ENCODE results near the gene TBC1D14. TPM values are rescaled to one million over a fixed set of nuclear protein-coding genes. Genes with fewer than 3 reads are reported as not detected.

Gene TBC1D14
- total and polyA plus RNA-seq, 5 donors from 2014 or later: 46.6 to 67.7 (median 52.2) TPM

DNA sequence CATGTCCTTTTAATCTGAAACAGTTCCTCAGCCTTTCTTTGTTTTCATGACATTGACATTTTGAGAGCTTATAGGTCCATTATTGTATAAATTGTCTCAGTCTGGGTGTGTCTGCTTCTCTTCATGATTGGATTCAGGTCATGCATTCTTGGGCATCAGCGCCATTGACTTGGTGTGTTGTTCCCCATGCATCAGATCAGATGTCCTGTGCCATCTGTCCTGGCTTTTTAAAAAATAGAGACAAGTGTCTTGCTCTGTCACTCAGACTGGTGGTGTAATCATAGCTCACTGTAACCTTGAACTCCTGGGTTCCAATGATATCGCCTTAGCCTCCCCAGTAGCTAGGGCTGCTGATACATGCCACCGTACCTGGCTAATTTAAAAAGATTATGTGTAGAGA is 55.7 kb downstream of the TBC1D14 start:
- Histone ChIP-seq H3K27me3 (ENCODE audit: control insufficient read depth, insufficient read depth, low read length) (no peaks in the 10 kb centered on the region), H3K4me3 (ENCODE audit: low read depth, low read length) (no peak overlapping the region), H3K9me3 (ENCODE audit: control insufficient read depth in 2 of 2, low read length in 2 of 2) (no peaks in the 10 kb centered on the region), H3K36me3 (ENCODE audit: control insufficient read depth, insufficient read depth, low read length) (peaks cover 27% of the 10 kb centered on the region), H3K27ac (ENCODE audit: insufficient read depth, low read length, poor library complexity, severe bottlenecking) (no peak overlapping the region), H3K4me1 (ENCODE audit: control insufficient read depth, insufficient read depth, low read length, poor library complexity, severe bottlenecking) (peaks cover 23% of the 10 kb centered on the region)
- Mint-ChIP-seq H3K36me3 (peaks cover 16% of the 10 kb centered on the region), H3K9me3 (no peaks in the 10 kb centered on the region), H3K4me3 (peak overlapping the region in 1 of 4 donors; percentile 11), H3K4me1 (peaks cover 20 to 54% (median 42%) of the 10 kb centered on the region in 4 donors), H3K27ac (peak overlapping the region; percentile 11 to 76 (median 39)), H3K27me3 (no peaks in the 10 kb centered on the region)
- ATAC-seq (ENCODE audit: low read depth in 2 of 2): no peak
- no peak for DNase-seq

DNA sequence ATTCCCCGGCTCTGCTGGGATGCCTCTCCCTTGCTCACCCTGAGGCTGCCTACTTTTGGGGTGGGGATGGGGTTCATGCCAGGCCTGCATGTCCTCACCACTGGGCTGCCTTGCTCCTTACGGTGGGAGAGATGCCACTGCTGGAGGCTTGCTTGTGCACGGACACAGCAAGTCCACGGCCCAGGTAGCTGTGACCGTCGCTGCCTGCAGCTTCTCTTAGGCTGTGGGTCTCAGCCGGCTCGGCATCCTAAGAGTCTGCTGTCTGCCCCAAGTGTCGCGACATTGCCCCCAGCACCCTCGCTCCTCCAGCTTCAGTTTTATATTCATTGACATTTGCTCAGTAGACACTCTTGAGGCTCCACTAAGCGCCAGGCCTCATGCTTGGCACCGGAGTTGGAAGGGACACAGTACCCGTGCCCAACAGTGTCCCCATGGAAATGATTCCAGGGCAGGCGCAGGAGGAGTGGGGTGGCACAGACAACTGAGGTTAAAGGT is 58.3 kb downstream of the TBC1D14 start:
- Histone ChIP-seq H3K27me3 (ENCODE audit: control insufficient read depth, insufficient read depth, low read length) (no peaks in the 10 kb centered on the region), H3K9me3 (ENCODE audit: control insufficient read depth in 2 of 2, low read length in 2 of 2) (no peaks in the 10 kb centered on the region), H3K4me3 (ENCODE audit: low read depth, low read length) (no peak overlapping the region), H3K36me3 (ENCODE audit: control insufficient read depth, insufficient read depth, low read length) (peaks cover 33% of the 10 kb centered on the region), H3K4me1 (ENCODE audit: control insufficient read depth, insufficient read depth, low read length, poor library complexity, severe bottlenecking) (peaks cover 19% of the 10 kb centered on the region), H3K27ac (ENCODE audit: insufficient read depth, low read length, poor library complexity, severe bottlenecking) (no peak overlapping the region)
- peaks cover 17% of the 10 kb centered on the region for H3K36me3 Mint-ChIP-seq
- H3K27ac Mint-ChIP-seq: peak overlapping the region in 1 of 3 donors; percentile 58
- peaks cover 24 to 49% (median 34%) of the 10 kb centered on the region in 4 donors for H3K4me1 Mint-ChIP-seq
- no peak for ATAC-seq (ENCODE audit: low read depth in 2 of 2)
- H3K9me3 Mint-ChIP-seq: no peaks in the 10 kb centered on the region
- H3K4me3 Mint-ChIP-seq: no peak overlapping the region
- H3K27me3 Mint-ChIP-seq: no peaks in the 10 kb centered on the region
- no peak for DNase-seq

DNA sequence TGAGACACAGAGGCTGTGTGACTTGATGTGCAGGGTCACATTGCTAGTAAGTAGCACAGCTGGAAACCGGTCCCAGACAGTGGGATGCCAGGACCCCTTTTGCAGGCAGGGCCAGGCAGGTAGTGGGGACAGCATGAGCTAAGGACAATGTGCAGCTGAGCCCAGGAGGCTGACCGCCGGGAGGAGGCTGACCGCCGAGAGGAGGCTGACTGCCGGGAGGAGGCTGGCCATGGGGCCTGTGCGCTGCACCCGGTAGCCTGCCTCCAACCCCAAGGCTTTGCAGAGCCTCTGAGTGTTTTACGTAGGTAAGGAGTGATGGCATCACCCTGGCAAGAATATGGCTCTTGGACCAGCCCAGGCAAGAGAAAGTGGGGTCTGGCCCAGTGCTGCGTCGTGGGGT is 58.9 kb downstream of the TBC1D14 start:
- ATAC-seq (ENCODE audit: low read depth in 2 of 2) (no peak), DNase-seq (no peak)
- H3K36me3 Mint-ChIP-seq: peaks cover 17% of the 10 kb centered on the region
- Histone ChIP-seq H3K4me3 (ENCODE audit: low read depth, low read length) (no peak overlapping the region), H3K36me3 (ENCODE audit: control insufficient read depth, insufficient read depth, low read length) (peaks cover 33% of the 10 kb centered on the region), H3K27me3 (ENCODE audit: control insufficient read depth, insufficient read depth, low read length) (no peaks in the 10 kb centered on the region), H3K4me1 (ENCODE audit: control insufficient read depth, insufficient read depth, low read length, poor library complexity, severe bottlenecking) (peaks cover 17% of the 10 kb centered on the region), H3K27ac (ENCODE audit: insufficient read depth, low read length, poor library complexity, severe bottlenecking) (no peak overlapping the region), H3K9me3 (ENCODE audit: control insufficient read depth in 2 of 2, low read length in 2 of 2) (no peaks in the 10 kb centered on the region)
- no peaks in the 10 kb centered on the region for H3K27me3 Mint-ChIP-seq
- H3K9me3 Mint-ChIP-seq: no peaks in the 10 kb centered on the region
- H3K4me1 Mint-ChIP-seq: peaks cover 24 to 46% (median 35%) of the 10 kb centered on the region in 4 donors
- no peak overlapping the region for H3K4me3 Mint-ChIP-seq
- peak overlapping the region in 2 of 3 donors; percentile 4 to 58 for H3K27ac Mint-ChIP-seq

DNA sequence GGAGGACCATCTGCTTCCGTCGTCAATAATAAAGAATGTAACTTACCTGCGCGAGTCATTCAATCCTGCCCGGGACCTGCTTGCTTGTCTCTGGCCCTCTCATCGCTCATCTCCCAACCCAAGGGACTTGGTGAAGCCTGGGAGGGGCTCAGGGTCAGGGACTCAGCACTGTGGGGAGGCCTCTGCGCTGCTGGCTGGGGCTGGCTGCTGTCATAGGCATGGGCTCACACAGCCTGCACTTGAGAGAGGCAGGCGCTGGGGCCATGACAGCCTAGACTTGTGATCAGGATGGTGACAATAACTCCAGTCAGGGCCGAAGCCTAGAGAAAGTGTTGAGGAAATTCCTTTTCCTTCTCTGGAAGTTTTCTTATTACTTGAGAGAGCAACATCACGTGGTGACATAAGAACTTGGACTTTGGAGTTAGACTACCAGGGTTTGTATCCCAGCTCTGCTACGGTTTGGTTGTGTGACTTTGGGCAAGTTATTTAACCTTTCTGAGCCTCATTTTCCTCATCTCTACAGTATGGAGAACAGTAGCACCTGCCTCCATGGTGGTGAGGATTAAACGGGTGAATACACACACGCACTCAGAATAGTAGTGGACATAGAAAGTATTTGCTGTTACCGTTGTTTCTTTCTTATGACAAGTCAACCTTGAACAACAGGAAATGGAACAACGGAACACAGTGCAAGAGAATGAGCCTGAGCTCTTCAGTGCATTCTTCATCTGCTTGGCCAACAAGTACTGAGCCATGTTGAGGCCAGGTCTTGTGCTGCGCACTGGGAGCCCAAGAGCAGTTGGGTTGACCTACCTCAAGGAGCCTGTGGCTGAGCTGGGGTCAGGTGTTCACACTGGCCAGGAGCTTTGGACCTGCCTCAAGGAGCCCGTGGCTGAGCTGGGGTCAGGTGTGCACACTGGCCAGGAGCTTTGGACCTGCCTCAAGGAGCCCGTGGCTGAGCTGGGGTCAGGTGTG is 60.5 kb downstream of the TBC1D14 start:
- no peak overlapping the region for H3K4me3 ChIP-seq (ENCODE audit: low read depth, low read length)
- Mint-ChIP-seq H3K27ac (peak overlapping the region in 1 of 3 donors; percentile 85), H3K36me3 (peaks cover 13% of the 10 kb centered on the region), H3K27me3 (no peaks in the 10 kb centered on the region), H3K4me1 (peaks cover 19 to 37% (median 29%) of the 10 kb centered on the region in 4 donors), H3K9me3 (no peaks in the 10 kb centered on the region), H3K4me3 (no peak overlapping the region)
- no peak overlapping the region for H3K27ac ChIP-seq (ENCODE audit: insufficient read depth, low read length, poor library complexity, severe bottlenecking)
- no peak for DNase-seq
- peaks cover 33% of the 10 kb centered on the region for H3K36me3 ChIP-seq (ENCODE audit: control insufficient read depth, insufficient read depth, low read length)
- H3K9me3 ChIP-seq (ENCODE audit: control insufficient read depth in 2 of 2, low read length in 2 of 2): no peaks in the 10 kb centered on the region
- ATAC-seq (ENCODE audit: low read depth in 2 of 2): no peak
- peaks cover 10% of the 10 kb centered on the region for H3K4me1 ChIP-seq (ENCODE audit: control insufficient read depth, insufficient read depth, low read length, poor library complexity, severe bottlenecking)
- no peaks in the 10 kb centered on the region for H3K27me3 ChIP-seq (ENCODE audit: control insufficient read depth, insufficient read depth, low read length)

DNA sequence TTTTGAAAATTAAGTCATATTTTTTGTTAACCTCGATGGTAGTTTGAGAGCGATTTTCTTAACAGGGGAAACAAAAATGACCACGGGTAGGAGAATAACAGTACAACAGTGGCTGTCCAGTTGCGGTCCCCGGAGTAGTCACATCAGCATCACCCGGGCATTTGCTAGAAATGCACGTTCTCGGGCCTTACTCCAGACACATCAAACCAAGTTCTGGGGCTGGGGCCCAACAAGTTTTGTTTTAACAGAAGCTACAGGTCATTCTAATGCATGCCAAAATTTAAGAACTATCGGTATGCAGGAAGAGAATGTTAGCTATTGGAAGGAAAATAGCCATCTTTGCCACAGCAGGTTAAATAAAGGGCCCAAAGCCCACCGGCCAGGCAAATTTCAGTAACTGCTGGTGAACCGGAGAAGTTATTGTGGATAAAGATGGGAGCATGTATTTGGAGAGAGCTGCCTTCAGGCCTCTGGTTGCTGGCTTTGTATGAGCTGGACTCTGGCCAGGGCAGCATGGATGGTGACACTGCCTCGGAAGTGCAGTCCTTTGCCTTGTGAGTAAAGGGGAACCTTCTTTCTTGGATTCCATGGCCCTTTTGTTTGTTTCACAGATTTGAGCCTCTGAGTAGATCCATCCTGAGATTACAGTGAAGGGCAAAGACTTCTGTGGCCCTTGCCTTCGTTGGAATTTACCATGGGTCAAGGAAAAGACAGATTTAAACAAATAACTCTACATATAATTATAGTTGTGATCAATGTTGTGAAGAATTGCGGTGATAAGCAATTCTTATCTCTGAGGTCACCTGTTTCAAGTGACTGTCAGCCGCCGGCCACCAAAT is 62.1 kb downstream of the TBC1D14 start:
- Mint-ChIP-seq H3K4me3 (peak overlapping the region in 1 of 4 donors; percentile 73), H3K27ac (peak overlapping the region in 2 of 3 donors; percentile 12 to 79), H3K4me1 (peaks cover 17 to 28% (median 24%) of the 10 kb centered on the region in 4 donors), H3K27me3 (no peaks in the 10 kb centered on the region), H3K36me3 (peaks cover 17% of the 10 kb centered on the region), H3K9me3 (no peaks in the 10 kb centered on the region)
- H3K36me3 ChIP-seq (ENCODE audit: control insufficient read depth, insufficient read depth, low read length): peaks cover 33% of the 10 kb centered on the region
- no peak overlapping the region for H3K4me3 ChIP-seq (ENCODE audit: low read depth, low read length)
- DNase-seq: no peak
- ATAC-seq (ENCODE audit: low read depth in 2 of 2): no peak
- no peaks in the 10 kb centered on the region for H3K9me3 ChIP-seq (ENCODE audit: control insufficient read depth in 2 of 2, low read length in 2 of 2)
- H3K4me1 ChIP-seq (ENCODE audit: control insufficient read depth, insufficient read depth, low read length, poor library complexity, severe bottlenecking): peaks cover 9% of the 10 kb centered on the region
- no peaks in the 10 kb centered on the region for H3K27me3 ChIP-seq (ENCODE audit: control insufficient read depth, insufficient read depth, low read length)
- no peak overlapping the region for H3K27ac ChIP-seq (ENCODE audit: insufficient read depth, low read length, poor library complexity, severe bottlenecking)

DNA sequence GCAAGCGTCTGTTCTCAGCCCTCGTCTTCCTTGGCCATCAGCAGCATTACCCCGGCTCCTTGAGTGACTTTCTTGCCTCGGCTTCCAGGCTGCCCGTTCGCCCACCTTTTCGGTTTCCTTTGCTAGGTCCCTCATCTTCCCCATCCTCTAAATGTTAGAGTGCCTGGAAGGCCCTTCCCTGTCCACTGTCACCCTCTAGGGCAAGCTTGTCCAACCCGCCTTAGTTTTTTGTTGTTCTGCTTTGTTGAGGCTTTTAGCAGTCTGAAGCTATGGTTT is 62.7 kb downstream of the TBC1D14 start:
- Histone ChIP-seq H3K4me1 (ENCODE audit: control insufficient read depth, insufficient read depth, low read length, poor library complexity, severe bottlenecking) (peaks cover 9% of the 10 kb centered on the region), H3K4me3 (ENCODE audit: low read depth, low read length) (no peak overlapping the region), H3K27ac (ENCODE audit: insufficient read depth, low read length, poor library complexity, severe bottlenecking) (no peak overlapping the region), H3K27me3 (ENCODE audit: control insufficient read depth, insufficient read depth, low read length) (no peaks in the 10 kb centered on the region), H3K36me3 (ENCODE audit: control insufficient read depth, insufficient read depth, low read length) (peaks cover 30% of the 10 kb centered on the region), H3K9me3 (ENCODE audit: control insufficient read depth in 2 of 2, low read length in 2 of 2) (no peaks in the 10 kb centered on the region)
- no peaks in the 10 kb centered on the region for H3K9me3 Mint-ChIP-seq
- peaks cover 14% of the 10 kb centered on the region for H3K36me3 Mint-ChIP-seq
- DNase-seq (no peak), ATAC-seq (ENCODE audit: low read depth in 2 of 2) (no peak)
- H3K27me3 Mint-ChIP-seq: no peaks in the 10 kb centered on the region
- peak overlapping the region in 1 of 4 donors; percentile 73 for H3K4me3 Mint-ChIP-seq
- H3K4me1 Mint-ChIP-seq: peaks cover 17 to 28% (median 22%) of the 10 kb centered on the region in 4 donors
- peak overlapping the region; percentile 12 to 79 (median 16) for H3K27ac Mint-ChIP-seq

DNA sequence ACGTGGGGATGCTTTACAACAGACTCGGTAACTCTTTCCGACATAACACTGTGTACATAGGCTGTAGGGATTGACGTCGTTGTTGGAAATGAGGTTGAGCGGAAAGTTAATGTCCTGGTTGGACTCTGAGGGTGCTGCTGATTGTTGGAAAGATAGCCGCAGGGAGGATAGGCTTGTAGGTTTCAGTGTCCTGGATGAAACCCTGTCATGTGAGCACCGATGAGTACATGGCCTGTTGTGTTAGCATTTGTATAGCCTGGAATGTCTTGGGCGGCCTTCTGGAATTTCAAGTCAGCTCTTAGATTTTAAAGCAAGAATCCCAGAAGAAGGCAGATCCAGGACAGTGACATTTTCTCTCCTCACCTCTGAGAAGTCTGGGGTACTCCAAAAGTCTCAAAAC is 63.3 kb downstream of the TBC1D14 start:
- Histone ChIP-seq H3K4me1 (ENCODE audit: control insufficient read depth, insufficient read depth, low read length, poor library complexity, severe bottlenecking) (peaks cover 9% of the 10 kb centered on the region), H3K4me3 (ENCODE audit: low read depth, low read length) (no peak overlapping the region), H3K9me3 (ENCODE audit: control insufficient read depth in 2 of 2, low read length in 2 of 2) (no peaks in the 10 kb centered on the region), H3K36me3 (ENCODE audit: control insufficient read depth, insufficient read depth, low read length) (peaks cover 24% of the 10 kb centered on the region), H3K27me3 (ENCODE audit: control insufficient read depth, insufficient read depth, low read length) (no peaks in the 10 kb centered on the region), H3K27ac (ENCODE audit: insufficient read depth, low read length, poor library complexity, severe bottlenecking) (no peak overlapping the region)
- Mint-ChIP-seq H3K4me1 (peaks cover 17 to 28% (median 22%) of the 10 kb centered on the region in 4 donors), H3K27ac (peak overlapping the region in 2 of 3 donors; percentile 63 to 79), H3K27me3 (no peaks in the 10 kb centered on the region), H3K9me3 (no peaks in the 10 kb centered on the region), H3K36me3 (peaks cover 13% of the 10 kb centered on the region), H3K4me3 (peak overlapping the region in 1 of 4 donors; percentile 73)
- no peak for ATAC-seq (ENCODE audit: low read depth in 2 of 2)
- DNase-seq: no peak
